Measurements from ENCODE around the gene DMRTB1. TPM values are rescaled to one million over a fixed set of nuclear protein-coding genes. Genes with fewer than 3 reads are reported as not detected.
"Not testable (repeated sequence)": the region's sequence is repeated elsewhere in the genome, so short reads cannot be mapped to it uniquely, and the experiment has no call there.

DMRTB1 gene
- total and polyA plus RNA-seq, 10 donors = not detected

- no peak overlapping the region for H3K27ac ChIP-seq
- H3K4me1 ChIP-seq = no peaks in the 10 kb centered on the region
- DNase-seq = no peak
Measured at GRCh38 chr1:53430779-53431178, 28.4 kb upstream of the DMRTB1 start.

GRCh38 chr1:53431244-53431643, 28.0 kb upstream of the DMRTB1 start:
- no peaks in the 10 kb centered on the region for H3K4me1 ChIP-seq
- H3K9me3 ChIP-seq = peaks cover 0 to 6% (median 0%) of the 10 kb centered on the region in 8 donors
- TF ChIP-seq CTCF (IDR thresholded peaks at IDR 0.05 in 8 of 11, conservative IDR thresholded peaks at IDR 0.05 in 3 of 11) = no peak
- intact Hi-C loops (cut with DNase I; ENCODE audit: low total_unique reads) = no loop called here
- no peak overlapping the region for H3K27ac ChIP-seq
- DNase-seq = no peak
- 72 to 86% (median 78%) methylated on average over 4 of the region's 4 CpGs for WGBS, 5 donors
- H3K36me3 ChIP-seq = no peaks in the 10 kb centered on the region
- peaks cover 0 to 9% (median 0%) of the 10 kb centered on the region in 7 donors for H3K27me3 ChIP-seq (replicated peaks in 1 of 7)
- no peak overlapping the region for H3K4me3 ChIP-seq

More at GRCh38 chr1:53430779-53431178, 28.4 kb upstream of the DMRTB1 start:
- Histone ChIP-seq H3K36me3 (no peaks in the 10 kb centered on the region), H3K4me3 (no peak overlapping the region), H3K9me3 (peaks cover 0 to 6% (median 0%) of the 10 kb centered on the region in 8 donors), H3K27me3 (replicated peaks in 1 of 7) (peaks cover 0 to 9% (median 0%) of the 10 kb centered on the region in 7 donors)
- intact Hi-C loops (cut with DNase I; ENCODE audit: low total_unique reads) = no loop called here
- TF ChIP-seq POLR2AphosphoS5 (IDR thresholded peaks at IDR 0.05) (no peak), POLR2A (IDR thresholded peaks at IDR 0.05) (no peak)

GRCh38 chr1:53431805-53432565, 27.2 kb upstream of the DMRTB1 start:
- 22 to 40% (median 26%) methylated on average over 5 of the region's 5 CpGs for WGBS, 5 donors
- DNase-seq = no peak
- intact Hi-C loops (cut with DNase I; ENCODE audit: low total_unique reads) = no loop called here
- Histone ChIP-seq H3K4me3 (no peak overlapping the region), H3K27me3 (replicated peaks in 1 of 7) (peaks cover 0 to 9% (median 0%) of the 10 kb centered on the region in 7 donors), H3K27ac (no peak overlapping the region), H3K9me3 (peaks cover 0 to 6% (median 0%) of the 10 kb centered on the region in 8 donors), H3K36me3 (no peaks in the 10 kb centered on the region), H3K4me1 (no peaks in the 10 kb centered on the region)
- TF ChIP-seq CTCF (IDR thresholded peaks at IDR 0.05 in 8 of 11, conservative IDR thresholded peaks at IDR 0.05 in 3 of 11) (no peak), POLR2A (IDR thresholded peaks at IDR 0.05) (no peak), POLR2AphosphoS5 (IDR thresholded peaks at IDR 0.05) (no peak)

- intact Hi-C loops (cut with DNase I; ENCODE audit: low total_unique reads) = no loop called here
- Histone ChIP-seq H3K4me1 (no peaks in the 10 kb centered on the region), H3K9me3 (peaks cover 0 to 6% (median 0%) of the 10 kb centered on the region in 8 donors), H3K27me3 (replicated peaks in 1 of 7) (peaks cover 0 to 9% (median 0%) of the 10 kb centered on the region in 7 donors), H3K36me3 (no peaks in the 10 kb centered on the region), H3K27ac (no peak overlapping the region), H3K4me3 (no peak overlapping the region)
- TF ChIP-seq CTCF (IDR thresholded peaks at IDR 0.05 in 8 of 11, conservative IDR thresholded peaks at IDR 0.05 in 3 of 11) = no peak
- TF ChIP-seq POLR2A (IDR thresholded peaks at IDR 0.05) = no peak
- no peak for TF ChIP-seq POLR2AphosphoS5 (IDR thresholded peaks at IDR 0.05)
- no peak for DNase-seq
- WGBS, 5 donors = 69 to 96% (median 86%) methylated on average over 3 of the region's 3 CpGs
Measured at GRCh38 chr1:53432611-53433010, 26.6 kb upstream of the DMRTB1 start.

GRCh38 chr1:53434405-53435007, 24.7 kb upstream of the DMRTB1 start:
- not testable (repeated sequence) for H3K36me3 ChIP-seq

More at GRCh38 chr1:53434405-53435007, 24.7 kb upstream of the DMRTB1 start:
- H3K4me3 ChIP-seq; DNase-seq; H3K9me3 ChIP-seq; H3K4me1 ChIP-seq; intact Hi-C loops (cut with DNase I; ENCODE audit: low total_unique reads); H3K27me3 ChIP-seq (replicated peaks in 1 of 7): not testable (repeated sequence)
- 82 to 89% (median 83%) methylated on average over 10 of the region's 10 CpGs for WGBS, 5 donors
- peak overlapping the region in 1 of 8 donors; percentile 5 for H3K27ac ChIP-seq
